ENCODE data around the gene PNMA1.

- TF ChIP-seq CTCF (IDR thresholded peaks at IDR 0.05) (no peak), POLR2A (IDR thresholded peaks at IDR 0.05) (no peak)
Observed at GRCh38 chr14:73732006-73732405, 17.8 kb upstream of the PNMA1 start.

Data from heart left ventricle (tissue), 13 donors.